ENCODE measurements around the gene MKNK1.

DNA sequence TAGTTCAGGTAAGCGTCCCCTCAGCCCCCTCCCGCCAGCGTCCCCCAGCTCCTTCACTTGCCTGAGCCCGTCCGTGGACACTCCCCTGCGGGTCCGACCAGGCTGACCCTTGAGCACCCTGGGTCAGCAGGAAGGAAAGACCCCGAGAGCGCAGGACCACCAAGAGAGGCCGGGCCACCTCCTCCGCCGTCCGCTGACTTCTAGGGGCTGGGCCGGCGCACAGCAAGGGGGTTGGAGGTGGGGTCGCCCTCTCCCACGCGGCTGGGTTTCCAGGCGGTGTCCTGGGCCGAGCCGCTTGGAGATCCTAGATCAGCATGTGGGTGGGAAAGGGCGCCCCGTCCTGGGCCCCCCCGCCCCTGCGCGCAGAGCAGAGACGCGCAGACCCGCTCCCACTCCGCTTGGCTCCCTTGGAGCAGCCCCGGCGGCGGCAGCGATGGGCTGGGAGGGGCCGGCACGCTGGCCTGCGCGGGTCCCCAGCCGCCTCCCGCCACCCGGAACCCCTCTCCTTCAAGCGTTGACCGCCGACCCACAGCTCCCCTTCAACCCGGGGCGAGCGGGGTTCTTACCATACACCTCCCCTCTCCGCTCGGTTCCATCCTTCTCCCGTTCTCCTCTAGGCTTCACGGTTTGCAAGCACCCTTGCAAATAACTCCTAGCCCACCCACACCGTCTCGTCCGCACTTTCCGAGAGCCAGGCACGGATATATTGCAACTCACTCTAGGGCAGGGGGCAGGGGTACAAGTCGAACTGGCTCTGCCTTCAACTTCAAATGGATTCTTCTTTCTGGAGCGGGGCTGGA, 60.1 kb downstream of the MKNK1 start:
- no peak for TF ChIP-seq BACH2 (CRISPR knock-in tag; IDR thresholded peaks at IDR 0.05; ENCODE audit: borderline replicate concordance)
- TF ChIP-seq PPARA (CRISPR knock-in tag; IDR thresholded peaks at IDR 0.05; ENCODE audit: borderline replicate concordance): no peak
- no peak for TF ChIP-seq TCF4 (CRISPR knock-in tag; IDR thresholded peaks at IDR 0.05; ENCODE audit: borderline replicate concordance)
- no peak for TF ChIP-seq RARB (CRISPR knock-in tag; IDR thresholded peaks at IDR 0.05)
- no peak for TF ChIP-seq ARNTL (CRISPR knock-in tag; IDR thresholded peaks at IDR 0.05; ENCODE audit: borderline replicate concordance, low read depth)
- no peak for TF ChIP-seq ZFP30 (CRISPR knock-in tag; IDR thresholded peaks at IDR 0.05)
- TF ChIP-seq ESRRG (CRISPR knock-in tag; IDR thresholded peaks at IDR 0.05): no peak
- TF ChIP-seq ZNF565 (CRISPR knock-in tag; conservative IDR thresholded peaks at IDR 0.05; ENCODE audit: low read depth): no peak
- TF ChIP-seq ZNF70 (CRISPR knock-in tag; IDR thresholded peaks at IDR 0.05): no peak
- TF ChIP-seq ZFP3 (CRISPR knock-in tag; IDR thresholded peaks at IDR 0.05): no peak
- no peak for TF ChIP-seq ZNF8 (CRISPR knock-in tag; IDR thresholded peaks at IDR 0.05)
